ENCODE measurements around the gene SLC46A3. TPM values are rescaled to one million over a fixed set of nuclear protein-coding genes. Genes with fewer than 3 reads are reported as not detected.

SLC46A3 gene
- total RNA-seq, 2 donors from 2014 or later = 8.2 to 16.8 TPM

DNA sequence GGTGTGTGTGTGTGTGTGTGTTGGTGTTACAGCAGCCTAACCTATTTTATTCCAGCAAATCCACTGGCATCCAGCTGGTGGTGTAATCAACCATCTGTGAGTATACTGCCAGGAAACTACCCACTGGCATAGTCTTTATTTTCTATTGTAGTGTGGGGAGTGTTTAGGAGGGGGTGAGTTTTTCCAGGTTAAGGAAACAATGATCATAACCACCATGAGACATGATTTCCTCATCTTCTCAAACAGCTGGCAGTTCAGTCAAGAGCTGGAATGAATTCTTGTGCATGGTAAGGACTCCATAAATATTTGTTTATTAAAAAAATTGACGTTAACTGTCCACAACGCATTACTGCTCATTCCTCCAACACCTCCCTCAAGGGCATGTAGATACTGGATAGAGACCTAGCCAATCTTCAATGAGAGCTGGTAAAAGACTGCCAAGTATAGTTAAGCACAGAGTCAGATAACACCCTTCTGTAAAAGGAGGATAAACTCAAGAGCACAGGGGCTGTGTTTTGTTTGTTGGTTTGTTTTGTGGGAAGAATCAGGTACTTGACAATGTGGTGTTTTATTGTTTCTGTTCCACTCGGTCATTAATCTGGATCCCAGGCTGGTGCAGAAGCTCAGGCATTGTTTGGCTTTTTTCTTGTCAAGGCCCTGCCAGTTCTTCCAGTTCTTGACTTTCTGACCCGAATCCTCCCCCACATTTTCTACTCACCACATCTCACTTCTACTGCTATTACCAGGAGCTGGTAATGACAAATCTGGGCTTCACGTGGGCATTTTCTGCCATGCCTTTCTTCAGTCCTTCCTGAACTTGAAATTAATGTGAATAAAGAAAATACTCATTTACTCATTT lies 31.6 kb upstream of the SLC46A3 start:
- H3K9me3 ChIP-seq = no peaks in the 10 kb centered on the region
- H3K27me3 ChIP-seq (replicated peaks; ENCODE audit: insufficient read depth) = no peaks in the 10 kb centered on the region
- H3K27ac ChIP-seq = no peak overlapping the region
- TF ChIP-seq, protein P1, sequence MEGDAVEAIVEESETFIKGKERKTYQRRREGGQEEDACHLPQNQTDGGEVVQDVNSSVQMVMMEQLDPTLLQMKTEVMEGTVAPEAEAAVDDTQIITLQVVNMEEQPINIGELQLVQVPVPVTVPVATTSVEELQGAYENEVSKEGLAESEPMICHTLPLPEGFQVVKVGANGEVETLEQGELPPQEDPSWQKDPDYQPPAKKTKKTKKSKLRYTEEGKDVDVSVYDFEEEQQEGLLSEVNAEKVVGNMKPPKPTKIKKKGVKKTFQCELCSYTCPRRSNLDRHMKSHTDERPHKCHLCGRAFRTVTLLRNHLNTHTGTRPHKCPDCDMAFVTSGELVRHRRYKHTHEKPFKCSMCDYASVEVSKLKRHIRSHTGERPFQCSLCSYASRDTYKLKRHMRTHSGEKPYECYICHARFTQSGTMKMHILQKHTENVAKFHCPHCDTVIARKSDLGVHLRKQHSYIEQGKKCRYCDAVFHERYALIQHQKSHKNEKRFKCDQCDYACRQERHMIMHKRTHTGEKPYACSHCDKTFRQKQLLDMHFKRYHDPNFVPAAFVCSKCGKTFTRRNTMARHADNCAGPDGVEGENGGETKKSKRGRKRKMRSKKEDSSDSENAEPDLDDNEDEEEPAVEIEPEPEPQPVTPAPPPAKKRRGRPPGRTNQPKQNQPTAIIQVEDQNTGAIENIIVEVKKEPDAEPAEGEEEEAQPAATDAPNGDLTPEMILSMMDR (IDR thresholded peaks at IDR 0.05) = no peak
- TF ChIP-seq POLR2A (IDR thresholded peaks at IDR 0.05) (no peak), POLR2AphosphoS5 (IDR thresholded peaks at IDR 0.05) (no peak)
- no peak for DNase-seq (ENCODE audit: low spot score)
- intact Hi-C loops (cut with DNase I) = no loop called here
- 43% methylated on average over 5 of the region's 5 CpGs for WGBS
- H3K4me1 ChIP-seq (replicated peaks) = no peaks in the 10 kb centered on the region
- no peak overlapping the region for H3K4me3 ChIP-seq
- H3K36me3 ChIP-seq = no peaks in the 10 kb centered on the region

GRCh38 chr13:28747851-28748250 lies 29.1 kb upstream of the SLC46A3 start:
- Histone ChIP-seq H3K36me3 (no peaks in the 10 kb centered on the region), H3K27ac (no peak overlapping the region), H3K4me1 (replicated peaks) (no peaks in the 10 kb centered on the region), H3K9me3 (no peaks in the 10 kb centered on the region), H3K27me3 (replicated peaks; ENCODE audit: insufficient read depth) (no peaks in the 10 kb centered on the region), H3K4me3 (no peak overlapping the region)
- intact Hi-C loops (cut with DNase I) = no loop called here
- 76% methylated on average over 1 of the region's 1 CpG for WGBS
- TF ChIP-seq POLR2A (IDR thresholded peaks at IDR 0.05) (no peak), POLR2AphosphoS5 (IDR thresholded peaks at IDR 0.05) (no peak)
- TF ChIP-seq, protein P1 (IDR thresholded peaks at IDR 0.05) = no peak
- no peak for DNase-seq (ENCODE audit: low spot score)

DNA sequence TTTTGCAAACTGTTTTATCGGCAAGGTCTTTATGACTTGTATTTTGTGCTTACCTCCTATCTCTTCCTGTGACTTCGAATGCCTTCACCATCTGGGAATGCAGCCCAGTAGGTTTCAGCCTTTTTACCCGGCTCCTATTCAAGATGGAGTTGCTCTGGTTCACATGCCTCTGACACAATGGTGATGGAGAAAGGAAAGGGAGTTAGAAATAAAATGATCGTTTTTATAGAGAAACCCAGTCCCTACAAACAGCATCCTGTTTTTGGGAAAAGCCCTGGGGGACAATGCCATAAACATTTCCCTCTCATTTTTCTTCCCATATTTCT lies 27.5 kb upstream of the SLC46A3 start:
- H3K4me3 ChIP-seq = no peak overlapping the region
- H3K27ac ChIP-seq = no peak overlapping the region
- no peaks in the 10 kb centered on the region for H3K27me3 ChIP-seq (replicated peaks; ENCODE audit: insufficient read depth)
- TF ChIP-seq POLR2AphosphoS5 (IDR thresholded peaks at IDR 0.05) (no peak), POLR2A (IDR thresholded peaks at IDR 0.05) (no peak)
- TF ChIP-seq, protein P1 (IDR thresholded peaks at IDR 0.05) = no peak
- 51% methylated on average over 4 of the region's 4 CpGs for WGBS
- no peaks in the 10 kb centered on the region for H3K4me1 ChIP-seq (replicated peaks)
- H3K36me3 ChIP-seq = no peaks in the 10 kb centered on the region
- DNase-seq (ENCODE audit: low spot score) = no peak
- intact Hi-C loops (cut with DNase I) = no loop called here
- no peaks in the 10 kb centered on the region for H3K9me3 ChIP-seq

- TF ChIP-seq, protein P1 (IDR thresholded peaks at IDR 0.05) = no peak
- TF ChIP-seq POLR2A (IDR thresholded peaks at IDR 0.05) = no peak
- TF ChIP-seq POLR2AphosphoS5 (IDR thresholded peaks at IDR 0.05) = no peak
- 84% methylated on average over 6 of the region's 6 CpGs for whole genome bisulfite sequencing
- Histone ChIP-seq H3K36me3 (no peaks in the 10 kb centered on the region), H3K9me3 (no peaks in the 10 kb centered on the region), H3K4me1 (replicated peaks) (no peaks in the 10 kb centered on the region), H3K4me3 (no peak overlapping the region), H3K27me3 (replicated peaks; ENCODE audit: insufficient read depth) (no peaks in the 10 kb centered on the region), H3K27ac (no peak overlapping the region)
- intact Hi-C loops (cut with DNase I) = no loop called here
- DNase-seq (ENCODE audit: low spot score) = no peak
These were observed 25.9 kb upstream of the SLC46A3 start for GRCh38 chr13:28744656-28745055.

DNA sequence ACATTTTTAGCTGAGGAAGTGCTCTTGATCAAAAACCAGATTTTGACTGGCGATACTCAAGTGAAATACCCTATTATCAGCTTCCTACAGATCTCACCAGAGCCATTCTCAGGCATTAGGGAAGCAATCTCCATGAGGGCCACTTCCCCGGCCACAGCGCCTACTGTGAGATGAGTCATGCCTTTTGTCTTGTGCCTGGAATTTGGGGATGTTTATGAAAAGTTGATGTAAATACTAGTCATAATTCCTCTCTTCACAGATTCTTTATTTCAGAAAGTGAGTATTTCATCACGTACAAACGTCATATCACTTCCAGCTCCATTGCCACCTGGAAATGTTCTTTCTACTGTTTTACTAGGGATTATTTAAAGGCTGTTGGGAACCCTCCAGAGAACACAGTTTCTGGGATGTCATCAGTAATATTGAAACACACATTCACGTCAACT lies 25.3 kb upstream of the SLC46A3 start:
- no peak for DNase-seq (ENCODE audit: low spot score)
- H3K9me3 ChIP-seq = no peaks in the 10 kb centered on the region
- H3K36me3 ChIP-seq = no peaks in the 10 kb centered on the region
- no peak overlapping the region for H3K4me3 ChIP-seq
- 72% methylated on average over 6 of the region's 6 CpGs for WGBS
- H3K27ac ChIP-seq = no peak overlapping the region
- TF ChIP-seq, protein P1 (IDR thresholded peaks at IDR 0.05) = no peak
- TF ChIP-seq POLR2AphosphoS5 (IDR thresholded peaks at IDR 0.05) (no peak), POLR2A (IDR thresholded peaks at IDR 0.05) (no peak)
- intact Hi-C loops (cut with DNase I) = no loop called here
- no peaks in the 10 kb centered on the region for H3K27me3 ChIP-seq (replicated peaks; ENCODE audit: insufficient read depth)
- no peaks in the 10 kb centered on the region for H3K4me1 ChIP-seq (replicated peaks)
